IPS DF 6.9 (cell line): ENCODE results near the gene NPAS1.

Source experiments
- DNase-seq: peaks from one replicate; pipeline ENCODE4 v3.0.0-alpha.2; 2013; ENCODE audit warnings: low read depth, low spot score
- H3K27ac ChIP-seq: one replicate; pipeline ENCODE4 v1.5.1; 2013; ENCODE audit warnings: low read length, control low read depth
- H3K27me3 ChIP-seq: 2 replicates; pipeline ENCODE4 v1.6.1; 2013; ENCODE audit warnings: mild to moderate bottlenecking, low read length; ENCODE audit not compliant: control insufficient read depth, insufficient read depth
- H3K36me3 ChIP-seq: 2 replicates; pipeline ENCODE4 v1.6.1; 2013; ENCODE audit warnings: low read length; ENCODE audit not compliant: control insufficient read depth, insufficient read depth
- H3K4me1 ChIP-seq: 2 replicates; pipeline ENCODE4 v1.6.1; 2013; ENCODE audit warnings: low read length; ENCODE audit not compliant: control insufficient read depth, insufficient read depth
- H3K4me3 ChIP-seq: 2 replicates; pipeline ENCODE4 v1.5.1; 2013; ENCODE audit warnings: mild to moderate bottlenecking, low read length
- H3K9me3 ChIP-seq: 2 replicates; pipeline ENCODE4 v1.6.1; 2013; ENCODE audit warnings: low read length, inconsistent platforms; ENCODE audit not compliant: control insufficient read depth, insufficient read depth
- WGBS: extraction: QIAGEN DNeasy Blood & Tissue Kit; methylation state at CpG from one replicate; pipeline ENCODE4 v1.1.7; 2013; ENCODE audit warnings: mixed read lengths, missing lambda C conversion rate; ENCODE audit not compliant: insufficient read length, insufficient coverage; 5-methylcytosine and 5-hydroxymethylcytosine counted together

NPAS1 gene

DNA sequence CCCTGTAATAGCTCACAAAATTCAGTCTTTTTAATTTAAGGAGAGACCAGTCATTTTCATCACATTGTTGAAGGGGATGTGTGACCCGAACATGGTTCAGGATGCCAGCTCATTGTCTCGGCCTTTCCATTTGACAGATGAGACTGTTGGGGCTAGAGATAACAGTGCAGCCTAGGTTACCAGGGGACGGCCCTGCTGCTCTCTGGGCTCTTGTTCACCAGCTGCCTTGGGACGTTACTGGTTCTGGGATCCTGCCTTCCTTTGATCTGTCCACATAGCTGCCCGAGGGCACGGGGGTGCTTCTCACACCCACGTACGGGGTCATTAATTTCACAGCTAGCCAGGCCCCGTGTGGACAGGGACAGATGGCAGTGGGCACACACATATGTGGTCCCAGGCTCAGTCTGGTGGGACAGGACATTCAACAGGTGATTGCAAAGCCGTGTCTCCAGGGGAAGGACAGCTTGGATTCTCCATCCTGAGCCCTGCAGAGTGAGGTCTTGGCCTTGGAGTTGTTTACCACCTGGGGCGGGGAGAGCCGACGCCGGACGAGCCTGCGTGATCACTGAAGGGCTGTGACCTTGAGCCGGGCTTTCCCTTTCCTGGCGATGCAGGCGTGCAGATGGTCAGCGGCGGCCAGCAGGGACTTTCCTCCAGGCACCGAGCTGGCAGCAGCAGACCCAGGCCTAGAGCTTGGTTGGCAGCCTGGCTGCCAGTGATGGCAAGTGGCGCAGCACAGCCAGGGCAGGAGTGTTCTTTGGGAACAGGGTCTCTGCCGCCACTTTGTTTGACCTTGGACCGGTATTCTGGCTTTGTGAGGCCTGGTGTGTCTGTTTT, 26.7 kb upstream of the NPAS1 start:
- no peaks in the 10 kb centered on the region for H3K27me3 ChIP-seq
- H3K9me3 ChIP-seq, result no peaks in the 10 kb centered on the region
- no CpG with 5 or more reads among the region's 25 CpGs for WGBS
- no peak overlapping the region for H3K27ac ChIP-seq
- H3K4me3 ChIP-seq, result no peak overlapping the region
- no peak for DNase-seq
- H3K4me1 ChIP-seq, result peaks cover 3% of the 10 kb centered on the region
- H3K36me3 ChIP-seq, result peaks cover 19% of the 10 kb centered on the region

DNA sequence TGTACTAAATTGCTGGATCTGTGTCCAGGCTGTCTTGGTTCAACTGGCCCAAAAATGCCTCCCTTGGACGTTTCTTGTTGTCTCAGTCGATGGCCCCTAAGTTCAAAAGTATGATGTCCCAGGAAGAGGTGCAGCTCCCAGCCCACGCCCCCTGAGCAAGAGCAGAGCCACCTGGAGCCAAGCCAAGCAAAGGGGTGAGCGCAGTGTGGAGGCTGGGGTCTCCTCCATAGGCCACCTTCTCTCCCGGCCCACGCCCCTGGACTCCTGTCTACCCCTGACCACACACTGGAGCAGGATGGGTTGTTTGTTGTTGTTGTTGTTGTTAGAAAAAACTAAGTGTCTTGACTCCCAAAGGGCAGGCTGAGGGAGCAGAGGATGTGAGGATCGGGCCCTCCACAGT, 26.0 kb upstream of the NPAS1 start:
- no peak for DNase-seq
- WGBS, result no CpG with 5 or more reads among the region's 7 CpGs
- H3K27ac ChIP-seq, result no peak overlapping the region
- H3K4me3 ChIP-seq, result no peak overlapping the region
- peaks cover 21% of the 10 kb centered on the region for H3K36me3 ChIP-seq
- no peaks in the 10 kb centered on the region for H3K27me3 ChIP-seq
- peaks cover 3% of the 10 kb centered on the region for H3K4me1 ChIP-seq
- H3K9me3 ChIP-seq, result no peaks in the 10 kb centered on the region

DNA sequence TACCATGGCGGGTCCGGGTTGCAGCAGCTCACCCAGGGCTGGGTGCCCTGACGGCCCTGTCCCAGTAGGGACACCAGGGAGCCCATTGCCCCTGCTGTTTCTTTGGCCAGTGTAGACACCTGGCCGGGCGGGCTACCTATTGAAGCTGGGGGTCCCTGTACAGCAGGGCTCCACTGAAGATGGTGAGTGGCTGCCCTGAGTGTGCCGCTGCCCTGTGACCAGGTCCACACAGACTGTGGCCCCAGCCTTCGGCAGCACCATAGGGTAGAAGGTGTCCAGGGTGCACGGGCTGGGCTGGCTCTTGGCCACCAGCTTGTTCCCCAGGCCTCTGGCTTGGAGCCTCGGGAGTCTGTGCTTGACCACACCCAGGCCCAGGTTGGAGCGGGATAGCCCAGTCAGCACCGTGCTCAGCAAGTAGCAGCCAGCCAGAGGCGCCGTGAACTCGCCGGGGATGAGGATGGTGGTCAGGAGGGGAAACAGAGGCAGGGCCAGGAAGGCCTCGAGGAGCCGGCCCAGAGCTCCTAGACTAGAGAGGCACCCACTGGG, 25.4 kb upstream of the NPAS1 start:
- no peak overlapping the region for H3K27ac ChIP-seq
- H3K4me3 ChIP-seq, result no peak overlapping the region
- peaks cover 23% of the 10 kb centered on the region for H3K36me3 ChIP-seq
- DNase-seq, result no peak
- H3K9me3 ChIP-seq, result no peaks in the 10 kb centered on the region
- no peaks in the 10 kb centered on the region for H3K27me3 ChIP-seq
- H3K4me1 ChIP-seq, result peaks cover 3% of the 10 kb centered on the region
- WGBS, result no CpG with 5 or more reads among the region's 17 CpGs

DNA sequence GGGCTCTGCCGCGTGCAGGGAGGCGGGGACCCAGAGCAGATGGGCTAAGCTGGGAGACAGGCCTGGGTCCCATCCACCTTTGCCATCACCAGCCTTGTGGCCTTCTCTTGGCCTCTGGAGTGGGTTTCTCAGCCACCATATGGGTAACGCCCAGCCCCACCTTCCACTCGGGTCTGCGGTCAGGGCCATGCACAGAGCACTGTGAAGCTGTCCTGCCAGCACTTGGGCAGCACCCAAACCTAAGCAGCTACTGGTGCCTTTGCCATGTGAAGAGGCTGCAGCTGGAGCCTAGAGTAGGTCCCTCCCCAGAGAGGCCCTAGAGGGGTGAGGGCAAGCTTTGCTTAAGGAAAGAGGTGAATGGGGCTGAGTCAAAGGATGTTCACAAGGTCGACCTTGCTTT, 24.1 kb upstream of the NPAS1 start:
- H3K36me3 ChIP-seq, result peaks cover 28% of the 10 kb centered on the region
- no peaks in the 10 kb centered on the region for H3K9me3 ChIP-seq
- no CpG with 5 or more reads among the region's 7 CpGs for WGBS
- no peaks in the 10 kb centered on the region for H3K27me3 ChIP-seq
- peaks cover 3% of the 10 kb centered on the region for H3K4me1 ChIP-seq
- DNase-seq, result no peak
- no peak overlapping the region for H3K4me3 ChIP-seq
- no peak overlapping the region for H3K27ac ChIP-seq

DNA sequence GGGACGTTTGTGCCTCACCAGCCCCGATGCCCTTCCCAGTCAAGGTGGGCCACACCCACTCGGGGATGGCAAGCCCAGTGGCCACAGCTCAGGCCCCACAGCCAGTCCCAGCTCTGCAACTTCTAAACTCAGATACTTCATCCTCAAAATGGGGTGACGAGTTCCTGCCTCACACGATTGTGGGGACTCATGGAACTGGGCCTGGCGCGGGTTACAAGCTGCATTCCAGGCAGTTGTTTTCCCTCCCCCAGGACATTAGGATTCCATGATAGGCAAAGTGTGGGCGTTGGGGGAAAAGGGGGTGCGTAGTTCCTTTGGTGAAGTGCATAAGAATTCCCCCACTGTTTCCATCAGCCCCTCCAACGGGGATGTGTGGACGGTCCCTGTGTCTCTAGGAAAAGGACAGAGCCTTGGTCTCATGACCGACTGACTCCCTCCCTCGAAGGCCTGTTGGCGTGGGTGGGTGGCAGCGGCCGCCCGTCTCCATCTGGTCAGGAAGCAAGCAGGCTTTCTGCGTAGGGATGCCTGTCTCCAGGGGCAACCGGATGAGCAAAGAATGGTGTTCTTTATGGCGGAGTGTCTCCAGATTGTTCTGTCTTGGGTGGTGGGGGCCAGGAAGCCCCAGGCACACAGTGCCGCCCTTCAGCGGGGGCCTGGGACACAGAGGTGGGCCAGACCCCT, 21.1 kb upstream of the NPAS1 start:
- peaks cover 24% of the 10 kb centered on the region for H3K36me3 ChIP-seq
- no CpG with 5 or more reads among the region's 22 CpGs for WGBS
- no peaks in the 10 kb centered on the region for H3K27me3 ChIP-seq
- DNase-seq, result no peak
- no peak overlapping the region for H3K4me3 ChIP-seq
- no peak overlapping the region for H3K27ac ChIP-seq
- H3K9me3 ChIP-seq, result no peaks in the 10 kb centered on the region
- H3K4me1 ChIP-seq, result peaks cover 3% of the 10 kb centered on the region

DNA sequence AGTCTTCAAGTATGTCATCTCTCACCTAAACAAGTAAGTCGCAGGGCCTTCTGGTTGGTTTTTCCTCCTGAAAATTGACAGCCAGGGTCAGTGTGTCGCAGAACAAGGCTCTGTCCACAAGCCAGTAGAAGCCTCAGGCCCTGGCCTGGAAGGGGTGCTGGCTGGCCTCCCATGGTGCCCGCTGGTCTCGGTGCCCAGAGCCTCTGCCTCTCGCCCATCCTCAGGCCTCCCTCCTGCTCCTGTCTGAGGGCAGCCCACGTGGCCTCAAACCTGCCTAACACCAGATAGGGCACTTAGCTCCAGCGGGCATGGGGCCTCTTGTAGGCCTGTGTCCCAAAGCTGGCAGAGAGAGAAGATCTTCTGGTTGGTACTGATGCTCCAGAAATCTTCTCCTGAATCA, 20.3 kb upstream of the NPAS1 start:
- Histone ChIP-seq H3K4me3 (no peak overlapping the region), H3K4me1 (peaks cover 3% of the 10 kb centered on the region), H3K27ac (no peak overlapping the region), H3K36me3 (peaks cover 24% of the 10 kb centered on the region), H3K9me3 (no peaks in the 10 kb centered on the region), H3K27me3 (no peaks in the 10 kb centered on the region)
- no peak for DNase-seq
- no CpG with 5 or more reads among the region's 7 CpGs for WGBS

DNA sequence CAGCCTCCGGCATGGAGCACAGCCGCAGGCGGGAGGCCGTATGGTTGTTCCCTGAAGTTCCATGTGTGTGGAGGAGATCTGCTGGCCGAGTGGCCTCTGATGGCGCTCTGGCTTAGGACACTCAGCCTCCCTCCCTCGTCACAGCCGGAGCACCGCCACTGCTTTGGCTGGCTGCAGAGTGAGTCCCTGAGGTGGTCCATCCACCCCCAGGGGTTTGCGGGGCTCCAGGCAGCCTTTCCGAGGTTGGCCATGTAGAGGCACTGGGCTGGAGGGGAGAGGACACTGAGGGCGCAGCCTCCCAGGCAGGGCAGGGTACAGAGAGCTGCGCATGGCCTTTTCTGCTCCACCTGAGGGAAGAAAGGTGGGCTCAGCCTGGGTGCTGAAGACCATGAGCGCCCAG, 19.8 kb upstream of the NPAS1 start:
- WGBS, result no CpG with 5 or more reads among the region's 14 CpGs
- Histone ChIP-seq H3K27ac (no peak overlapping the region), H3K4me3 (no peak overlapping the region), H3K27me3 (no peaks in the 10 kb centered on the region), H3K4me1 (peaks cover 3% of the 10 kb centered on the region), H3K9me3 (no peaks in the 10 kb centered on the region), H3K36me3 (peaks cover 22% of the 10 kb centered on the region)
- no peak for DNase-seq

DNA sequence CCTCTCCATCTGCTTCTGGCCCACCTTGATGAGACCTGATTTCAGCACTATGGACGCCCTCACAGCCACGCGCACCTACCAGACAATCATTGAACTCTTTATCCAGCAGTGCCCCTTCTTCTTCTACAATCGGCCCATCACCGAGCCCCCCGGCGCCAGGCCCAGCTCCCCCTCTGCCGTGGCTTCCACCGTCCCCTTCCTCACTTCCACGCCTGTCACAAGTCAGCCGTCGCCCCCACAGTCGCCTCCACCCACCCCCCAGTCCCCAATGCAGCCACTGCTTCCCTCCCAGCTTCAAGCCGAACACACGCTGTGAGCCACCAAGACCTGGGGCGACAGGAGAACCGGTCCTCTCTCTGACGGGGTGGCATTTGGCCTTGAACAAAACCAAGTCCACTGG, 19.3 kb upstream of the NPAS1 start:
- Histone ChIP-seq H3K4me1 (peaks cover 4% of the 10 kb centered on the region), H3K9me3 (no peaks in the 10 kb centered on the region), H3K27ac (no peak overlapping the region), H3K27me3 (no peaks in the 10 kb centered on the region), H3K36me3 (peaks cover 22% of the 10 kb centered on the region), H3K4me3 (no peak overlapping the region)
- WGBS, result no CpG with 5 or more reads among the region's 18 CpGs
- no peak for DNase-seq

DNA sequence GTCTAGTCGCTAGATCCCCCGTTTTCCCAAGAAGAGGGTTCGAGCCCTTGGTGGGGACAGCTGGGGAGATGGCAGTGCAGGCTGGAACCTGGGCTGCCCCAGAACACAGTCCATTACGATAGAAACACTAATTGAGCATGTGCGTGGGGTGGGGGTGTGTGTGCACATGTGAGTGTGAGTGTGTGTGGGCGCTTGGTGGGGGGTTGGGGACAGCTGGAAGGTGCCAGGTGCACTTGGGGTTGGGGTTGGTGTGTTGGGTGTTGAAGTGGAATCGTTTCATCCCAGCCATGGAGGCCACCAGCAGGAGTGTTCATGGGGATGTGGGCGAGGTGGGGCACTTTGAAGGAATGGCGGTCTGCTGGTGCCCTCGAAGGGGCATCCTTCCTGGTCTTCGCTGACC, 18.1 kb upstream of the NPAS1 start:
- DNase-seq, result no peak
- H3K36me3 ChIP-seq, result peaks cover 22% of the 10 kb centered on the region
- no peak overlapping the region for H3K4me3 ChIP-seq
- peaks cover 4% of the 10 kb centered on the region for H3K4me1 ChIP-seq
- no peaks in the 10 kb centered on the region for H3K27me3 ChIP-seq
- no peak overlapping the region for H3K27ac ChIP-seq
- no CpG with 5 or more reads among the region's 11 CpGs for WGBS
- no peaks in the 10 kb centered on the region for H3K9me3 ChIP-seq

DNA sequence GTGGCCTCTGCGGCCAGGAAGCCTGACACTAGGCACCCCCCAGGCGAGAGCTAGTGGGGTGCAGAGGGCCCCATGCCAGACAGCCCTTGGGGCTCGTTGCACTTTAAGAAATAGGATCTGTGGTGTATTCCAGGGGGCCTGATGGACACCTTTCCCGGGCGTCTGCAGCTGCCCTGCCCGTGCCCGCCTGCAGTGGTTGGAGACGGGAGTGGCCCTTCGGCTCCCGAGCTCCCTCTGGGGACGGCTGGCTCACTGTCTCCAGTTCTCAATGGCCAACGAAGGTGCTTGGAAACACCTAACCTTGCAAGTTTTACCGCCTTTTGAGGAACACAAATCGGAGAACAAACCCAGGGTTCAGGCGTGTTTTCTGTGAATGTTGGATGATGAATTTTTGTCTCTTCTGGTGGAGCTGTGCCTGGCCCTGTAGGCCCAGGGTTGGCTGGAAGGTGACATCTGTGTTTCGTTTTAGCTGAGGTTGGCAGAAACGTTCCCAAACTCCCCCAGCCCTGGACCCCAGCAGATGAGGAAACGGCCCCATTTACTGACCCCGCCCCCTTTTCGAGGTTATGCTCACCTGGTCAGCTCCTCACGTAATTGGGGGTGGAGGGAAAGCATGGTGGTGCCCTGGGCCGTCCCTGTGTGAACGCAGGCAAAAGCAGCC, 17.4 kb upstream of the NPAS1 start:
- Histone ChIP-seq H3K27ac (no peak overlapping the region), H3K4me1 (peaks cover 4% of the 10 kb centered on the region), H3K27me3 (no peaks in the 10 kb centered on the region), H3K4me3 (no peak overlapping the region), H3K9me3 (no peaks in the 10 kb centered on the region), H3K36me3 (peaks cover 22% of the 10 kb centered on the region)
- WGBS, result no CpG with 5 or more reads among the region's 23 CpGs
- DNase-seq, result no peak
